HCT116 (cell line): ENCODE measurements around the gene FRMD4B. TPM values are rescaled to one million over a fixed set of nuclear protein-coding genes. Genes with fewer than 3 reads are reported as not detected.

Experiments used
- ATAC-seq: fragments of 200-7000 bp; cut with Tn5 transposase; 2 replicates; pipeline ENCODE4 v1.9.1; 2020; ENCODE audit warnings: mild to moderate bottlenecking, moderate library complexity
- BruUV-seq: library from RNA; stranded (reverse); fragments of 400-500 nt; replicated peaks from 2 replicates; lab custom pipeline; 2021; lab: Mats Ljungman, UMichigan
- CTCF ChIA-PET: fragments of 300-600 bp; sonication (Branson Sonifier 250); formaldehyde crosslinking; loops from one replicate; lab custom pipeline; 2021; ENCODE audit warnings: antibody characterized with exemption; lab: Charles Lee
- POLR2A ChIA-PET: fragments of 300-600, 350-600 bp; sonication (Branson Sonifier 250); formaldehyde crosslinking; loops from one replicate; lab custom pipeline; 2021; ENCODE audit warnings: antibody characterized with exemption; lab: Charles Lee
- RAD21 ChIA-PET, 2 experiments: fragments of 300-600 bp; sonication (Branson Sonifier 250); formaldehyde crosslinking; loops; one replicate each; lab custom pipeline; 2023; ENCODE audit warnings: low total read pairs in 2 of 2; ENCODE audit not compliant: uncharacterized antibody in 2 of 2, unreplicated experiment in 2 of 2, low non-redundant PET in 1 of 2; lab: Charles Lee
- DNase-seq: peaks from one replicate; pipeline ENCODE4 v3.0.0-alpha.2; 2010; ENCODE audit warnings: low read depth, low spot score
- H2AFZ ChIP-seq: fragments of 200-600 bp; shearing (Covaris generic), sonication (generic); 2 replicates; pipeline ENCODE4 v1.6.1; 2017; ENCODE audit warnings: low read depth, mixed run types, mixed read lengths, antibody characterized with exemption, low read length; ENCODE audit not compliant: poor library complexity, severe bottlenecking
- H3K27ac ChIP-seq: 2 replicates; pipeline ENCODE4 v1.5.1; 2012; ENCODE audit warnings: low read depth, low read length
- H3K27me3 ChIP-seq: fragments of 200-600 bp; sonication (generic); 2 replicates; pipeline ENCODE4 v1.6.1; 2016; ENCODE audit warnings: mixed run types, low read length, mixed read lengths; ENCODE audit not compliant: insufficient read depth
- H3K36me3 ChIP-seq, 2 experiments: fragments of 200-500 bp in 1 of 2; fragments of 200-600 bp in 1 of 2; sonication (Bioruptor generic) in 1 of 2; sonication (generic) in 1 of 2; 2 replicates each; pipeline versions ENCODE4 v1.5.1 to v1.6.1; 2014 to 2016; ENCODE audit warnings: low read length in 2 of 2, inconsistent platforms in 1 of 2, mixed read lengths in 1 of 2, mixed run types in 1 of 2; ENCODE audit not compliant: insufficient read depth in 2 of 2, control insufficient read depth in 1 of 2
- H3K4me1 ChIP-seq, 2 experiments: fragments of 200-600 bp in 1 of 2; sonication (generic) in 1 of 2; 2 replicates each; pipeline versions ENCODE4 v1.5.1 to v1.6.1; 2012 to 2017; ENCODE audit warnings: low read length in 2 of 2, inconsistent platforms in 1 of 2, mild to moderate bottlenecking in 1 of 2, mixed read lengths in 1 of 2, mixed run types in 1 of 2, moderate library complexity in 1 of 2; ENCODE audit not compliant: insufficient read depth in 2 of 2, control insufficient read depth in 1 of 2
- H3K4me2 ChIP-seq: fragments of 200-600 bp; sonication (generic); 2 replicates; pipeline ENCODE4 v1.6.1; 2017; ENCODE audit warnings: mixed run types, low read length, mixed read lengths
- H3K4me3 ChIP-seq, 2 experiments: fragments of 200-600 bp in 1 of 2; sonication (generic) in 1 of 2; replicated peaks in 1 of 2; 2 replicates each; pipeline ENCODE4 v1.5.1; 2011 to 2016; ENCODE audit warnings: low read length in 2 of 2, control low read depth in 1 of 2, low read depth in 1 of 2, mild to moderate bottlenecking in 1 of 2, mixed read lengths in 1 of 2, mixed run types in 1 of 2
- H3K79me2 ChIP-seq: fragments of 200-600 bp; sonication (generic); 2 replicates; pipeline ENCODE4 v1.6.1; 2017; ENCODE audit warnings: mild to moderate bottlenecking, mixed run types, low read length, moderate library complexity, mixed read lengths; ENCODE audit not compliant: insufficient read depth
- H3K9ac ChIP-seq: fragments of 200-600 bp; sonication (generic); 2 replicates; pipeline ENCODE4 v1.6.1; 2016; ENCODE audit warnings: low read length, mixed read lengths
- H3K9me2 ChIP-seq: fragments of 200-600 bp; sonication (generic), shearing (Covaris generic); 2 replicates; pipeline ENCODE4 v1.6.1; 2017; ENCODE audit warnings: mixed run types, mild to moderate bottlenecking, moderate library complexity; ENCODE audit not compliant: insufficient read depth
- H3K9me3 ChIP-seq, 2 experiments: fragments of 200-500 bp in 1 of 2; fragments of 200-600 bp in 1 of 2; sonication (Bioruptor generic) in 1 of 2; sonication (generic) in 1 of 2; 2 replicates each; pipeline ENCODE4 v1.6.1; 2014 to 2017; ENCODE audit warnings: low read length in 2 of 2, mixed read lengths in 2 of 2, inconsistent platforms in 1 of 2, low read depth in 1 of 2, mild to moderate bottlenecking in 1 of 2, mixed run types in 1 of 2, moderate library complexity in 1 of 2; ENCODE audit not compliant: control insufficient read depth in 1 of 2, insufficient read depth in 1 of 2
- H4K20me1 ChIP-seq: fragments of 200-600 bp; sonication (generic), shearing (Covaris generic); 2 replicates; pipeline ENCODE4 v1.6.1; 2017; ENCODE audit warnings: mixed run types, mild to moderate bottlenecking, moderate library complexity; ENCODE audit not compliant: insufficient read depth
- EGR1 ChIP-seq: IDR thresholded peaks from 2 replicates; pipeline ENCODE4 v1.6.1; 2012; ENCODE audit warnings: low read depth
- EZH2 ChIP-seq: fragments of 200-600 bp; sonication (generic); IDR thresholded peaks from 2 replicates; pipeline ENCODE4 v1.6.1; 2017; ENCODE audit warnings: antibody characterized with exemption, mixed run types
- FOSL1 ChIP-seq: IDR thresholded peaks from 2 replicates; pipeline ENCODE4 v1.6.1; 2012; ENCODE audit warnings: low read depth
- MAX ChIP-seq: IDR thresholded peaks from 2 replicates; pipeline ENCODE4 v1.6.1; 2012
- POLR2A ChIP-seq: IDR thresholded peaks from 2 replicates; pipeline ENCODE4 v1.7.0; 2011; ENCODE audit warnings: borderline replicate concordance; ENCODE audit not compliant: insufficient read depth, insufficient read length; ENCODE audit errors: extremely low read depth
- POLR2AphosphoS5 ChIP-seq: IDR thresholded peaks from 2 replicates; pipeline ENCODE4 v1.6.1; 2011; ENCODE audit warnings: mild to moderate bottlenecking, low read depth, low read length, moderate library complexity
- SP1 ChIP-seq: IDR thresholded peaks from 2 replicates; pipeline ENCODE4 v1.6.1; 2012; ENCODE audit warnings: low read depth
- SRF ChIP-seq: IDR thresholded peaks from 2 replicates; pipeline ENCODE4 v1.6.1; 2012; ENCODE audit warnings: low read depth
- TCF7L2 ChIP-seq: IDR thresholded peaks from 2 replicates; pipeline ENCODE4 v1.7.0; 2011; ENCODE audit warnings: borderline replicate concordance, inconsistent platforms; ENCODE audit not compliant: insufficient read depth, insufficient read length; ENCODE audit errors: extremely low read depth
- ZBTB33 ChIP-seq: IDR thresholded peaks from 2 replicates; pipeline ENCODE4 v1.6.1; 2011; ENCODE audit warnings: mild to moderate bottlenecking, low read length, moderate library complexity; ENCODE audit not compliant: insufficient replicate concordance; ENCODE audit errors: extremely low read depth
- ZFX ChIP-seq: fragments of 450-650 bp; IDR thresholded peaks from 2 replicates; pipeline ENCODE4 v1.6.1; 2017
- intact Hi-C: fragments of 100-400 bp; cut with micrococcal nuclease; formaldehyde crosslinking; loops from 2 replicates; pipeline ENCODE4 v1.10.0; 2022
- total RNA-seq: library from RNA; stranded (reverse); gene quantifications from one replicate; pipeline ENCODE4 v1.2.1, GENCODE V29; 2021; ENCODE audit not compliant: unreplicated experiment
- TF ChIP-seq, protein P1 (sequence below), 3 experiments: fragments of 200-600 bp in 1 of 3; sonication (generic) in 1 of 3; IDR thresholded peaks in 2 of 3; conservative IDR thresholded peaks in 1 of 3; 2 replicates each; pipeline ENCODE4 v1.5.1; 2012 to 2017; ENCODE audit warnings: low read depth in 2 of 3, low read length in 2 of 3, antibody characterized with exemption in 1 of 3, borderline replicate concordance in 1 of 3, control low read depth in 1 of 3, mild to moderate bottlenecking in 1 of 3, mixed read lengths in 1 of 3, mixed run types in 1 of 3, moderate library complexity in 1 of 3; ENCODE audit not compliant: insufficient read depth in 1 of 3

FRMD4B gene
- total RNA-seq, 1 experiment from 2014 or later: 2.0 TPM

DNA sequence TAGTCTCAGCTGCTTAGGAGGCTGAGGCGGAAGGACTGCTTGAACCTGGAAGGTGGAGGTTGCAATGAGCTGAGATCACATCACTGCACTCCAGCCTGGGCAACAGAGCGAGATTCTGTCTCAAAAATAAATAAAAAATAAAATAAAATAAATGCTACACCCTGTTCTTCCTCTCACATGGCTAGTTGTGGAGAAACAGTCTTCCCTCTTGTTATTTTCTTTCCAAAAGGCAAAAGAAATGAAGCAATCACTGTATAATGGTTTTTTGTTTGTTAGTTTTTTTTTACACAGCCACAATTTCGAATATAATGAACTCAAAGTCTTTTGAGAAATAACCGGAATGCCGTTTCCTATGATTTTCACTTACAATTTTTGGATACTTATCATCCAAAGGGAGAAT lies 4.9 kb upstream of the FRMD4B start:
- ATAC-seq (no peak), DNase-seq (no peak)
- no peaks in the 10 kb centered on the region for H3K36me3 ChIP-seq
- H3K9me3 ChIP-seq: no peaks in the 10 kb centered on the region
- no peak overlapping the region for H3K4me3 ChIP-seq
- H4K20me1 ChIP-seq: no peaks in the 10 kb centered on the region
- CTCF ChIA-PET: no interaction called here
- POLR2A ChIA-PET: no interaction called here
- H3K27ac ChIP-seq: no peak overlapping the region
- H3K4me1 ChIP-seq: no peaks in the 10 kb centered on the region
- no peak overlapping the region for H2AFZ ChIP-seq
- no peaks in the 10 kb centered on the region for H3K9me2 ChIP-seq
- no peak overlapping the region for H3K9ac ChIP-seq
- no peak for TF ChIP-seq TCF7L2
- no peak for TF ChIP-seq EZH2
- no peak for TF ChIP-seq POLR2A
- TF ChIP-seq ZFX: no peak
- no peak for TF ChIP-seq FOSL1
- TF ChIP-seq ZBTB33: no peak
- no peak for TF ChIP-seq POLR2AphosphoS5
- no peak for TF ChIP-seq SP1
- no peak for TF ChIP-seq SRF
- no peak for TF ChIP-seq MAX
- TF ChIP-seq EGR1: no peak
- TF ChIP-seq, protein P1, sequence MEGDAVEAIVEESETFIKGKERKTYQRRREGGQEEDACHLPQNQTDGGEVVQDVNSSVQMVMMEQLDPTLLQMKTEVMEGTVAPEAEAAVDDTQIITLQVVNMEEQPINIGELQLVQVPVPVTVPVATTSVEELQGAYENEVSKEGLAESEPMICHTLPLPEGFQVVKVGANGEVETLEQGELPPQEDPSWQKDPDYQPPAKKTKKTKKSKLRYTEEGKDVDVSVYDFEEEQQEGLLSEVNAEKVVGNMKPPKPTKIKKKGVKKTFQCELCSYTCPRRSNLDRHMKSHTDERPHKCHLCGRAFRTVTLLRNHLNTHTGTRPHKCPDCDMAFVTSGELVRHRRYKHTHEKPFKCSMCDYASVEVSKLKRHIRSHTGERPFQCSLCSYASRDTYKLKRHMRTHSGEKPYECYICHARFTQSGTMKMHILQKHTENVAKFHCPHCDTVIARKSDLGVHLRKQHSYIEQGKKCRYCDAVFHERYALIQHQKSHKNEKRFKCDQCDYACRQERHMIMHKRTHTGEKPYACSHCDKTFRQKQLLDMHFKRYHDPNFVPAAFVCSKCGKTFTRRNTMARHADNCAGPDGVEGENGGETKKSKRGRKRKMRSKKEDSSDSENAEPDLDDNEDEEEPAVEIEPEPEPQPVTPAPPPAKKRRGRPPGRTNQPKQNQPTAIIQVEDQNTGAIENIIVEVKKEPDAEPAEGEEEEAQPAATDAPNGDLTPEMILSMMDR (IDR thresholded peaks at IDR 0.05 in 2 of 3, conservative IDR thresholded peaks at IDR 0.05 in 1 of 3; ENCODE audit: borderline replicate concordance in 1 of 3, insufficient read depth in 1 of 3, low read depth in 2 of 3, low read length in 2 of 3): no peak
- TF ChIP-seq, all 23 proteins: peak for 0
- intact Hi-C loops: no loop called here
- BruUV-seq: no TSS peak
- Histone ChIP-seq H3K27me3 (peaks cover 28% of the 10 kb centered on the region), H3K4me2 (no peak overlapping the region), H3K79me2 (no peaks in the 10 kb centered on the region)
- RAD21 ChIA-PET: no interaction called here
